ENCODE results near the gene ATXN2. TPM values are rescaled to one million over a fixed set of nuclear protein-coding genes. Genes with fewer than 3 reads are reported as not detected.

ATXN2 gene
- total and polyA plus RNA-seq, 10 donors = 7.7 to 77.8 (median 56.8) TPM

DNA sequence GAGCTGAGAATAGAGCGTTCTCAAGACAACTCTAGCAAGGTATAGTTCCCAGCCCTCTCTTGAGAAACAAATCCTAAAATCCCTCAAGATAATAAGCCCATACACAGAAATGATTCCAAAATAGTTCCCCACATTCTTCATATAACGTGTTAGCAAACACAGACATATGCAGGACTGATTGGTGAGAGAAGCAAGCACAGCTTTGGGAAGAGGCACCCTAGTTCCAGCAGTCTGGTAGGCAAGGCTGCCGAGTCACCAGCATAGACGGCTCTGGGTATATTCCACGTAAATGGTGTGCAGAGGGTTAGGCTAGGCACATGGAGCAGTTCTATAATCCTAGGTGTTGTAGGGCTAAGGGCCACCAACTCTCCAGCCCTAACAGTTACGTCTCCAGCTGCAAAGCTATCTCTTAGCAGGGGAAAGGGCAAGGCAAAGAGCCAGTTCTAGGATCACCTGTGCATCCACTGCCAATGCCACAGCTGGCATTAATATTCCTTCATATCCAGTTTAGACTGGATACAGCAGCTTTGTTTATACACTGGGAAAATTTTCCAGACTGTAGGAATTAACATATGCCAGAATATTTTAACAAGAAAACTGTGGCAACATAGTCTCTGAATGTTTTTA, 140.5 kb downstream of the ATXN2 start:
- intact Hi-C loops (cut with DNase I; ENCODE audit: low total_unique reads) = no loop called here
- DNase-seq = no peak
- 93 to 99% (median 98%) methylated on average over 5 to 6 of the region's 6 CpGs for WGBS, 5 donors
- Histone ChIP-seq H3K27ac (no peak overlapping the region), H3K4me3 (no peak overlapping the region), H3K36me3 (peaks cover 0 to 83% (median 48%) of the 10 kb centered on the region in 6 donors), H3K9me3 (no peaks in the 10 kb centered on the region), H3K27me3 (replicated peaks in 1 of 7) (no peaks in the 10 kb centered on the region), H3K4me1 (peaks cover 0 to 36% (median 9%) of the 10 kb centered on the region in 6 donors)
- no peak for TF ChIP-seq POLR2AphosphoS5 (IDR thresholded peaks at IDR 0.05)
- no peak for TF ChIP-seq POLR2A (IDR thresholded peaks at IDR 0.05)
- no peak for TF ChIP-seq CTCF (IDR thresholded peaks at IDR 0.05 in 8 of 11, conservative IDR thresholded peaks at IDR 0.05 in 3 of 11)

DNA sequence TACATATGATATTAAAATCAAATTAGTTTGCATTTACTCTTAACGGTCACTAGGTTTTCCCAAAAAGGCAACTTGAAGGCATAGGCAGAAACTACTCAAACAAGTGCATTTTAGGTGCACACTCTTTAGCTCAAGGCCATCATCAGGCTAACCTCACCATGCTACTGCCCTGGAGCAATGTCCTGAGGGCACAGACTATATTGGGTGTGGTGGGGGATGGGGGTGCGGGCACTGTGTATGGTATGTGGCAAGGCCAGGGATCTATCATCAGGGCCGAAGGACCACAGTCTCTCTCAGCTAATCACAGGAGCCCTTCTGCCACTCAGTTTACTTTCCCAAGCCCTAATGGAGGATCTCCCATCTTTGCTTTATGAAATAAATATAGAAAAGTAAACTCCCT, 141.5 kb downstream of the ATXN2 start:
- 89 to 98% (median 94%) methylated on average over 3 of the region's 3 CpGs for WGBS, 5 donors
- no peak overlapping the region for H3K4me3 ChIP-seq
- H3K27ac ChIP-seq = no peak overlapping the region
- TF ChIP-seq POLR2AphosphoS5 (IDR thresholded peaks at IDR 0.05) = no peak
- H3K4me1 ChIP-seq = peaks cover 0 to 25% (median 5%) of the 10 kb centered on the region in 6 donors
- peaks cover 0 to 89% (median 57%) of the 10 kb centered on the region in 6 donors for H3K36me3 ChIP-seq
- DNase-seq = no peak
- H3K9me3 ChIP-seq = no peaks in the 10 kb centered on the region
- intact Hi-C loops (cut with DNase I; ENCODE audit: low total_unique reads) = no loop called here
- H3K27me3 ChIP-seq (replicated peaks in 1 of 7) = no peaks in the 10 kb centered on the region

DNA sequence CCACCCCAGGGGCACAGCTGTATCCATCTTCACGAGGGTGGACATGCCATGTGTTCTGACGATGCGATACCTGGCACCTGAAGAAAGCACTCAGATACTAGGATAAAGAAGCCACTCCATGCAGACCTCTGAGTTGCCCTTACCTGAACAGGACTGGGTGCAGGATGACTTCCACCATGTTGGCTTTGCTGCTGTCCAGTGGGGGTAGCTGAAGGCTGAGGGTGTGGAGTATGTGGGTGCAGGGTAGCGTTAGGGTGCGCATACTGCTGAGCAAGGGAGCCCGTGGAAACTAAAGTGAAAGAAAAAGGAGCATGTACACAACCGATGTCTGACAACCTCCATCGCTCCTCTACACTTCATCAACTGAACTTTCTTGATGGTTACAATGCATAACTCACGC, 142.0 kb downstream of the ATXN2 start:
- no peak for DNase-seq
- no peak for TF ChIP-seq CTCF (IDR thresholded peaks at IDR 0.05 in 8 of 11, conservative IDR thresholded peaks at IDR 0.05 in 3 of 11)
- no peak for TF ChIP-seq POLR2A (IDR thresholded peaks at IDR 0.05)
- peak in 1 of 3 donors; percentile 4 for TF ChIP-seq POLR2AphosphoS5 (IDR thresholded peaks at IDR 0.05)
- Histone ChIP-seq H3K4me1 (peaks cover 0 to 25% (median 5%) of the 10 kb centered on the region in 6 donors), H3K36me3 (peaks cover 0 to 94% (median 61%) of the 10 kb centered on the region in 6 donors), H3K27ac (no peak overlapping the region), H3K4me3 (no peak overlapping the region), H3K9me3 (no peaks in the 10 kb centered on the region), H3K27me3 (replicated peaks in 1 of 7) (no peaks in the 10 kb centered on the region)
- intact Hi-C loops (cut with DNase I; ENCODE audit: low total_unique reads) = no loop called here
- 89 to 98% (median 92%) methylated on average over 9 of the region's 9 CpGs for WGBS, 5 donors

DNA sequence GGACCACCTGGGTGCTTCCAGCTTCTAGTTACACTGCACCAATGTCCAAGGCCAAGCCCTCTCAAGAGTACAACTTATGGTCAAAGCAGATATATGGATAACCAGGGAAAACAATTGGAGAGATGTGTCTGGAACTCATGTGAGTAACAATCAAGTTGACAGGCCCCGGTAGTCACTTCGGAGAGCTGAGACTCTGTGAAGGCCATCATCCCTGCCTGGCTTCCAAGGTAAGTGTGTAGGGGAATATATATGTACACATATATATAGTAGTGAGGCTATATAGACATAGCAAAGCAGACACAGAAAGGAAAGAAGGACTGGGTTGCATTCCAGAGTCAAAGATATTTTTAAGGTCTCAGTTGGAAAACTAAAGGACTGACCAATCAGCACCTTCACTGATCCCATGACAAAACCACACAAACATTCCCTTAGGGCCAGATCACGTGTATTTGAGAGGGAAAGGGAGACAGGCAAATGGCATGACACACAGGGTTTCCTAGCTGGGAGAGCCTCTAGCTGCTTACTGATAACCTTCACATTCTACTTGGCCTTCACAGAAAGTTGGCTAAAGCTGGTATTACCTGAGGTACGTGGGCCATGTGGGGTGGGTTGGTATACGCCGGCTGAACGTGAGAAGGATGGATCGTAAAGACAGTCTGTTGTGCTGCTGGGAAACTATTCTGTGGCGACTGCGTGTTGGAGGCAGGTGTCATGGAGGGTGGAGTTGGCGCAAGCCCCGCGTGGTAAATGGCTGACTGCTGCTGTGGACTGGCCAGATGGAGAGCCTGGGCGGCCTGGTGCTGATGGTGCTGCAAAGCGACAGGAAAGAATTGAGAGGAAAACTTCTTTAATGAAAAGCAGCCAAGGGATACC, 143.4 kb downstream of the ATXN2 start:
- H3K4me1 ChIP-seq = peaks cover 8 to 34% (median 19%) of the 10 kb centered on the region in 6 donors
- intact Hi-C loops (cut with DNase I; ENCODE audit: low total_unique reads) = no loop called here
- peak overlapping the region in 3 of 8 donors; percentile 5 to 57 (median 12) for H3K27ac ChIP-seq
- TF ChIP-seq POLR2AphosphoS5 (IDR thresholded peaks at IDR 0.05) (peak in 1 of 3 donors; percentile 53), POLR2A (IDR thresholded peaks at IDR 0.05) (no peak)
- peaks cover 2 to 100% (median 60%) of the 10 kb centered on the region in 6 donors for H3K36me3 ChIP-seq
- no peak overlapping the region for H3K4me3 ChIP-seq
- no peaks in the 10 kb centered on the region for H3K27me3 ChIP-seq (replicated peaks in 1 of 7)
- H3K9me3 ChIP-seq = no peaks in the 10 kb centered on the region
- WGBS, 5 donors = 91 to 94% (median 92%) methylated on average over 15 of the region's 15 CpGs
- DNase-seq = no peak
